ENCODE data around the gene SARS2. TPM values are rescaled to one million over a fixed set of nuclear protein-coding genes. Genes with fewer than 3 reads are reported as not detected.

Gene SARS2
- total RNA-seq, 5 donors from 2014 or later (not counting 1 experiment from before 2014, with no cell fraction given), result 22.0 to 33.5 (median 26.0) TPM

DNA sequence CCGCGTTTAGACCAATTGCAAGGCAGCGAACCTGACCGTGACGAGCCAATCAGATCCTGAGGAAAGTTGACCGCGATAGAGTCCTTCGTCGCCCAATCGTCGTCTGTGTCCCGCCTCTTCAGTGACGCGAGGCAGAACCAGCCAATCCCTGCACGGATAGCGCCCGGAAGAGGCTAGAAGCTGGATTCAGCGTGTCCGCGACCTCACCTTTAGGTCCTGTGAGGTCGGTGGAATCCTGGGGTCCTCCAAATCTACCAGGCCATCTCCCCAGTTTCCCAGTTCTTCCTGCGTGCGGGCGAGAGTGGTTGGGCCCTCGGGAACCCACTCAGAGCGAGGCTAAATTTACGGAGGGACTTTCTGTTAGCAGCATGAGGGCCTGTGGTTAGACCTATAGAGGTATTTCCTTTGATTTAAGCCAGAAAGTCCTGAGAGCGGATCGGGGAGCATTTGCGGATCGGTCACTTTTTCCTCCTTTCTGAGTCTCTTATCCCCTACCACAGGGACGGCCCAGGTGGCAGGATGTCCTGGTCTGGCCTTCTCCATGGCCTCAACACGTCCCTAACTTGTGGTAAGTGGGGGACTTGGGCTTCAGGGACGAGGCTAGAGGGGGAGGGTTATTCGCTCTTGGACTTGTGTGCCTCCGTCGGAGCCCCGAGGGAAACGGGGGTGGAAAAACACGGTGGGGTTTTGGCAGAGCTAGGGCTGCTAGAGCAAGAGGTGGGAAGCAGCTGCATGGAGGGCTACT is 385 bp upstream of the SARS2 start, which contains the start of gene MRPS12:
TSS of gene MRPS12 (plus strand) at position 169 of the 745 bp plus-strand sequence. CDS start at position 520, 351 bp downstream.
- Histone ChIP-seq H3K4me3 (ENCODE audit: control insufficient read depth in 1 of 2, extremely low read depth in 1 of 2, low read length in 1 of 2) (peak within 1 kb of the TSS; percentile 86 to 89), H3K9me3 (no peaks in the 10 kb centered on the region), H3K4me1 (ENCODE audit: control insufficient read depth in 1 of 2, extremely low read depth in 1 of 2, insufficient read depth in 2 of 2, low read length in 2 of 2) (peaks cover 10 to 67% of the 10 kb centered on the region in 2 experiments), H3K27me3 (replicated peaks in 1 of 2; ENCODE audit: control insufficient read depth in 2 of 2, extremely low read depth in 1 of 2, insufficient read depth in 2 of 2, low read length in 1 of 2) (no peaks in the 10 kb centered on the region), H3K27ac (ENCODE audit: low read length) (peak within 1 kb of the TSS; percentile 86), H3K36me3 (ENCODE audit: control insufficient read depth in 2 of 2, extremely low read depth in 1 of 2, insufficient read depth in 1 of 2, low read length in 1 of 2) (peaks cover 15 to 20% of the 10 kb centered on the region in 2 donors)
- peaks cover 0 to 5% (median 4%) of the 10 kb centered on the region in 3 donors for H3K9me3 Mint-ChIP-seq
- CTCF ChIA-PET, result interaction anchor here (0.5 to 2.2 kb wide), 23 partner anchors 9 to 557 kb away, joined by 3 to 33 read pairs (median 5); partner anchors contain the start of genes ACTN4 (in 1 of the 2), ECH1 (in 1 of the 2), EIF3K (in 1 of the 2) and FAM98C (in 1 of the 2)
- POLR2A ChIA-PET, result interaction anchor here in 1 of 2 donors (0.5 to 2.3 kb wide), 4 partner anchors 24 to 543 kb away, joined by 3 to 11 read pairs (median 6); partner anchors contain the start of genes GGN, NFKBIB and SIRT2
- ATAC-seq (replicated peaks in 1 of 4), result peak; percentile 93 to 95 (median 95)
- H3K4me3 Mint-ChIP-seq, result peak within 1 kb of the TSS; percentile 97 to 99 (median 97)
- DNase-seq, result peak in 33 of 35 experiments; percentile 96 to 100 (median 98)
- peaks cover 23% of the 10 kb centered on the region for H3K36me3 Mint-ChIP-seq
- H3K27me3 Mint-ChIP-seq, result no peaks in the 10 kb centered on the region
- peaks cover 34 to 50% (median 39%) of the 10 kb centered on the region in 3 donors for H3K4me1 Mint-ChIP-seq
- WGBS (ENCODE audit: insufficient coverage), result under 1% methylated on average over 31 of the region's 40 CpGs
- peak within 1 kb of the TSS; percentile 96 to 99 for H3K27ac Mint-ChIP-seq

DNA sequence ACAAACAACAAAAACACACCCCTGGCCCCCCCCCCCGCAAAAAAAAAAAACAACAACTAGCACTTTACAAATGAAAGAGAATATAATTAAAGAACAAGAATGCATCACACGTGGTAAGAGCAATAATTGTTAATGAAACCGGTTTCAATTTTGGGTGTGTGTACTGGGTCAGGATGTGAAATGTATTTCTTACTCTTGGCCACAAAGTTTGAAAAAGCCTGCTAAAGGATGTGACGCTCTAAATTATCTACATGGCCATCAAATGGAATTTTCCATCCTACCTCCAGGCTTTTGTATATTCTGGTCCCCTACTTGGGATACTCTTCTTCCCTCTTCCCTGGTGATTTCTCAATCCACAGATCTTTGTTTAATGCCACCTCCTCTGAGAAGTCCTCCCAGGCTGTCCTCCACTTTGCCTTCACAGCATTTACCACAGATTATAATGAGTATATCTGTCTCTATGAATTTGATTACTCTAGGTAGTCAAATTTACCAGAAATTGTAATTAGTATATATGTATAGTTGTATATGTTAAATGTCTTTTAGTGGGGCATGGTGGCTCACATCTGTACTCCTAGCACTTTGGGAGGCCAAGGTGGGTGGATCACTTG is 2.1 kb downstream of the SARS2 start:
- CTCF ChIA-PET, result interaction anchor here (0.7 to 1.0 kb wide), 2 partner anchors 12 to 28 kb away, joined by 7 to 8 read pairs; partner anchors contain the start of genes NFKBIB (in 1 of the 2) and SIRT2 (in 1 of the 2)
- peaks cover 34 to 57% (median 39%) of the 10 kb centered on the region in 3 donors for H3K4me1 Mint-ChIP-seq
- Histone ChIP-seq H3K4me3 (ENCODE audit: control insufficient read depth in 1 of 2, extremely low read depth in 1 of 2, low read length in 1 of 2) (no peak overlapping the region), H3K27ac (ENCODE audit: low read length) (peak overlapping the region; percentile 86), H3K4me1 (ENCODE audit: control insufficient read depth in 1 of 2, extremely low read depth in 1 of 2, insufficient read depth in 2 of 2, low read length in 2 of 2) (peaks cover 10 to 90% of the 10 kb centered on the region in 2 experiments), H3K9me3 (no peaks in the 10 kb centered on the region), H3K36me3 (ENCODE audit: control insufficient read depth in 2 of 2, extremely low read depth in 1 of 2, insufficient read depth in 1 of 2, low read length in 1 of 2) (peaks cover 12 to 16% of the 10 kb centered on the region in 2 donors), H3K27me3 (replicated peaks in 1 of 2; ENCODE audit: control insufficient read depth in 2 of 2, extremely low read depth in 1 of 2, insufficient read depth in 2 of 2, low read length in 1 of 2) (no peaks in the 10 kb centered on the region)
- 60% methylated on average over 1 of the region's 4 CpGs for WGBS (ENCODE audit: insufficient coverage)
- POLR2A ChIA-PET, result interaction anchor here in 1 of 2 donors (0.7 kb wide), 1 partner anchor 186 kb away, joined by 3 read pairs; no protein-coding TSS in a partner anchor
- peak overlapping the region in 2 of 3 donors; percentile 21 to 27 for H3K4me3 Mint-ChIP-seq
- ATAC-seq (replicated peaks in 1 of 4) (no peak), DNase-seq (peak in 1 of 35 experiments; percentile 55)
- H3K27ac Mint-ChIP-seq, result peak overlapping the region; percentile 40 to 45
- no peaks in the 10 kb centered on the region for H3K27me3 Mint-ChIP-seq
- H3K9me3 Mint-ChIP-seq, result no peaks in the 10 kb centered on the region
- peaks cover 20% of the 10 kb centered on the region for H3K36me3 Mint-ChIP-seq

- Mint-ChIP-seq H3K4me3 (no peak overlapping the region), H3K9me3 (no peaks in the 10 kb centered on the region), H3K4me1 (peaks cover 7 to 30% (median 8%) of the 10 kb centered on the region in 3 donors), H3K36me3 (peaks cover 27% of the 10 kb centered on the region), H3K27me3 (no peaks in the 10 kb centered on the region), H3K27ac (peak overlapping the region in 1 of 2 donors; percentile 17)
- H3K4me1 ChIP-seq (ENCODE audit: control insufficient read depth in 1 of 2, extremely low read depth in 1 of 2, insufficient read depth in 2 of 2, low read length in 2 of 2), result peaks cover 0 to 59% of the 10 kb centered on the region in 2 experiments
- H3K27ac ChIP-seq (ENCODE audit: low read length), result peak overlapping the region; percentile 81
- H3K9me3 ChIP-seq, result no peaks in the 10 kb centered on the region
- peaks cover 12 to 15% of the 10 kb centered on the region in 2 donors for H3K36me3 ChIP-seq (ENCODE audit: control insufficient read depth in 2 of 2, extremely low read depth in 1 of 2, insufficient read depth in 1 of 2, low read length in 1 of 2)
- 64% methylated on average over 7 of the region's 7 CpGs for WGBS (ENCODE audit: insufficient coverage)
- CTCF ChIA-PET, result no interaction called here
- ATAC-seq (replicated peaks in 1 of 4) (peak in 2 of 4 experiments; percentile 63 to 69), DNase-seq (peak in 23 of 35 experiments; percentile 7 to 67 (median 33))
- no peaks in the 10 kb centered on the region for H3K27me3 ChIP-seq (replicated peaks in 1 of 2; ENCODE audit: control insufficient read depth in 2 of 2, extremely low read depth in 1 of 2, insufficient read depth in 2 of 2, low read length in 1 of 2)
- H3K4me3 ChIP-seq (ENCODE audit: control insufficient read depth in 1 of 2, extremely low read depth in 1 of 2, low read length in 1 of 2), result no peak overlapping the region
- POLR2A ChIA-PET, result interaction anchor here (0.5 to 1.1 kb wide), 3 partner anchors 38 to 358 kb away, joined by 3 read pairs; no protein-coding TSS in a partner anchor
Measured at GRCh38 chr19:38924388-38924787, 6.2 kb downstream of the SARS2 start.

DNA sequence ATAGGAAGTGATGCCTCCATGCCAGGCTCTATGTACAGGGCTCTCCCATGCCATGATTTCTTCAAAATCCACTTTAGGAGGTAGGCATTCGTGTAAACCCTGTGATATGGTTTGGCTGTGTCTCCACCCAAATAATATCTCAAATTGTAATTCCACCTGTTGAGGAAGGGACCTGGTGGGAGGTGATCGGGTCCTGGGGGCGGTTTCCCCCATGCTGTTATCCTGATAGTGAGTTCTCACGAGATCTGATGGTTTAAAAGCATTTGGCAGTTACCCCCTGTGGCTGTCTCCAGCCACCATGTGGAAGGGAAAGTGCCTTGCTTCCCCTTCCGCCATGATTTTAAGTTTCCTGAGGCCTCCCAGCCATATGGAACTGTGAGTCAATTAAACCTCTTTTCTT is 8.1 kb downstream of the SARS2 start:
- Mint-ChIP-seq H3K4me3 (no peak overlapping the region), H3K9me3 (no peaks in the 10 kb centered on the region), H3K36me3 (peaks cover 21% of the 10 kb centered on the region), H3K27me3 (no peaks in the 10 kb centered on the region), H3K4me1 (peaks cover 0 to 11% (median 0%) of the 10 kb centered on the region in 3 donors), H3K27ac (no peak overlapping the region)
- H3K4me3 ChIP-seq (ENCODE audit: control insufficient read depth in 1 of 2, extremely low read depth in 1 of 2, low read length in 1 of 2), result no peak overlapping the region
- ChIA-PET CTCF (no interaction called here), POLR2A (no interaction called here)
- DNase-seq, result no peak
- H3K36me3 ChIP-seq (ENCODE audit: control insufficient read depth in 2 of 2, extremely low read depth in 1 of 2, insufficient read depth in 1 of 2, low read length in 1 of 2), result peaks cover 12 to 15% of the 10 kb centered on the region in 2 donors
- H3K27me3 ChIP-seq (replicated peaks in 1 of 2; ENCODE audit: control insufficient read depth in 2 of 2, extremely low read depth in 1 of 2, insufficient read depth in 2 of 2, low read length in 1 of 2), result no peaks in the 10 kb centered on the region
- H3K9me3 ChIP-seq, result no peaks in the 10 kb centered on the region
- ATAC-seq (replicated peaks in 1 of 4), result no peak
- WGBS (ENCODE audit: insufficient coverage), result 92% methylated on average over 2 of the region's 5 CpGs
- peaks cover 0 to 41% of the 10 kb centered on the region in 2 experiments for H3K4me1 ChIP-seq (ENCODE audit: control insufficient read depth in 1 of 2, extremely low read depth in 1 of 2, insufficient read depth in 2 of 2, low read length in 2 of 2)
- no peak overlapping the region for H3K27ac ChIP-seq (ENCODE audit: low read length)

GRCh38 chr19:38921420-38922274 is 8.9 kb downstream of the SARS2 start:
- Mint-ChIP-seq H3K27ac (no peak overlapping the region), H3K36me3 (peaks cover 21% of the 10 kb centered on the region), H3K4me3 (no peak overlapping the region), H3K4me1 (peaks cover 0 to 11% (median 0%) of the 10 kb centered on the region in 3 donors), H3K27me3 (no peaks in the 10 kb centered on the region), H3K9me3 (no peaks in the 10 kb centered on the region)
- ATAC-seq (replicated peaks in 1 of 4), result no peak
- peaks cover 0 to 33% of the 10 kb centered on the region in 2 experiments for H3K4me1 ChIP-seq (ENCODE audit: control insufficient read depth in 1 of 2, extremely low read depth in 1 of 2, insufficient read depth in 2 of 2, low read length in 2 of 2)
- H3K4me3 ChIP-seq (ENCODE audit: control insufficient read depth in 1 of 2, extremely low read depth in 1 of 2, low read length in 1 of 2), result no peak overlapping the region
- no peak overlapping the region for H3K27ac ChIP-seq (ENCODE audit: low read length)
- peaks cover 12 to 15% of the 10 kb centered on the region in 2 donors for H3K36me3 ChIP-seq (ENCODE audit: control insufficient read depth in 2 of 2, extremely low read depth in 1 of 2, insufficient read depth in 1 of 2, low read length in 1 of 2)
- no peak for DNase-seq
- ChIA-PET POLR2A (no interaction called here), CTCF (no interaction called here)
- no peaks in the 10 kb centered on the region for H3K9me3 ChIP-seq
- WGBS (ENCODE audit: insufficient coverage), result 86% methylated on average over 10 of the region's 20 CpGs
- no peaks in the 10 kb centered on the region for H3K27me3 ChIP-seq (replicated peaks in 1 of 2; ENCODE audit: control insufficient read depth in 2 of 2, extremely low read depth in 1 of 2, insufficient read depth in 2 of 2, low read length in 1 of 2)

Measured in T-cell (primary cell).